Stomach (tissue), 4 donors: ENCODE measurements around the gene IMPACT.

Experiments
- POLR2A ChIP-seq, 4 donors: fragments of 450-650 bp; IDR thresholded peaks; one replicate each; pipeline ENCODE4 v1.6.1; 2016; ENCODE audit warnings: antibody characterized with exemption in 4 of 4, control low read depth in 2 of 4, mild to moderate bottlenecking in 1 of 4, moderate library complexity in 1 of 4
- POLR2AphosphoS5 ChIP-seq, 3 donors: sonication (generic); formaldehyde crosslinking; IDR thresholded peaks; one replicate each; pipeline ENCODE4 v1.6.1; 2016; ENCODE audit warnings: antibody characterized with exemption in 3 of 3
- TF ChIP-seq, protein P1 (sequence below), 7 experiments: fragments of 450-650 bp in 4 of 7; fragments of 200-600 bp in 3 of 7; sonication (generic) in 3 of 7; IDR thresholded peaks; one replicate each; pipeline ENCODE4 v1.5.1; 2016 to 2019; ENCODE audit warnings: antibody characterized with exemption in 7 of 7, control low read depth in 2 of 7, mild to moderate bottlenecking in 1 of 7

DNA sequence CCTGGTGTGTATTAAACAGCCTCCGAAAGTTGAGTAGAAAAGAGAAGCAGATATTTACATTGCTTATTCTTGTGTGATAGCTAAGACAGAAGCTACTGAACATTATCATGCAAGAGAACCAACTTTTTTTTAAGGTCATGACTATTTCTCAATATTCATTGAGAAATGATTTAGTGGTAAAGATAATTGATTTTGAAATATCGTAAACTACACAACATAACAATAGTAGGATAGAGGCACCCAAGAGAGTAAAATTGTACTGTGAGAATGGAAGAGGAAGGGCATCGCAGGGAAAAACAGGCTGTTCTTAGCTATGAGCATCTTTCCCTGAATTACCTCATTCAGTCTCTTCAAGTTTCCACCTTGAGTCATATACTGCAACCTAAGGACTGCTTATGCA lies 59.2 kb downstream of the IMPACT start:
- TF ChIP-seq POLR2AphosphoS5 (IDR thresholded peaks at IDR 0.05) (no peak), POLR2A (IDR thresholded peaks at IDR 0.05) (no peak)
- TF ChIP-seq, protein P1, sequence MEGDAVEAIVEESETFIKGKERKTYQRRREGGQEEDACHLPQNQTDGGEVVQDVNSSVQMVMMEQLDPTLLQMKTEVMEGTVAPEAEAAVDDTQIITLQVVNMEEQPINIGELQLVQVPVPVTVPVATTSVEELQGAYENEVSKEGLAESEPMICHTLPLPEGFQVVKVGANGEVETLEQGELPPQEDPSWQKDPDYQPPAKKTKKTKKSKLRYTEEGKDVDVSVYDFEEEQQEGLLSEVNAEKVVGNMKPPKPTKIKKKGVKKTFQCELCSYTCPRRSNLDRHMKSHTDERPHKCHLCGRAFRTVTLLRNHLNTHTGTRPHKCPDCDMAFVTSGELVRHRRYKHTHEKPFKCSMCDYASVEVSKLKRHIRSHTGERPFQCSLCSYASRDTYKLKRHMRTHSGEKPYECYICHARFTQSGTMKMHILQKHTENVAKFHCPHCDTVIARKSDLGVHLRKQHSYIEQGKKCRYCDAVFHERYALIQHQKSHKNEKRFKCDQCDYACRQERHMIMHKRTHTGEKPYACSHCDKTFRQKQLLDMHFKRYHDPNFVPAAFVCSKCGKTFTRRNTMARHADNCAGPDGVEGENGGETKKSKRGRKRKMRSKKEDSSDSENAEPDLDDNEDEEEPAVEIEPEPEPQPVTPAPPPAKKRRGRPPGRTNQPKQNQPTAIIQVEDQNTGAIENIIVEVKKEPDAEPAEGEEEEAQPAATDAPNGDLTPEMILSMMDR (IDR thresholded peaks at IDR 0.05) = no peak
